Mesothelial cell of epicardium (in vitro differentiated cells): ENCODE results near the gene MARCHF10. TPM values are rescaled to one million over a fixed set of nuclear protein-coding genes. Genes with fewer than 3 reads are reported as not detected.

Experiments
- DNase-seq, 2 experiments: peaks; one replicate each; pipeline ENCODE4 v3.0.0; 2021; ENCODE audit warnings: low spot score in 2 of 2; ENCODE audit not compliant: unreplicated experiment in 2 of 2
- H3K27ac Mint-ChIP-seq: 2 replicates; pipeline ENCODE4 v1.8.0; 2021; ENCODE audit warnings: mixed read lengths
- H3K27me3 Mint-ChIP-seq: 2 replicates; pipeline ENCODE4 v1.8.0; 2021; ENCODE audit warnings: low read depth, mixed read lengths
- H3K36me3 Mint-ChIP-seq: 2 replicates; pipeline ENCODE4 v1.8.0; 2021; ENCODE audit warnings: mixed read lengths
- H3K4me1 Mint-ChIP-seq: 2 replicates; pipeline ENCODE4 v1.8.0; 2021; ENCODE audit warnings: mixed read lengths
- H3K4me3 Mint-ChIP-seq: 2 replicates; pipeline ENCODE4 v1.8.0; 2021; ENCODE audit warnings: mild to moderate bottlenecking, moderate library complexity, mixed read lengths
- H3K9me3 Mint-ChIP-seq: 2 replicates; pipeline ENCODE4 v1.8.0; 2021; ENCODE audit warnings: mixed read lengths
- CTCF ChIP-seq: fragments of 200-600 bp; sonication (generic); IDR thresholded peaks from one replicate; pipeline ENCODE4 v1.5.0; 2021; ENCODE audit warnings: antibody characterized with exemption; ENCODE audit not compliant: unreplicated experiment
- total RNA-seq: library from RNA; stranded (reverse); gene quantifications from 3 replicates; pipeline ENCODE4 v1.2.1, GENCODE V29; 2021

MARCHF10 gene
- total RNA-seq, 1 donor from 2014 or later = 1.1 TPM

DNA sequence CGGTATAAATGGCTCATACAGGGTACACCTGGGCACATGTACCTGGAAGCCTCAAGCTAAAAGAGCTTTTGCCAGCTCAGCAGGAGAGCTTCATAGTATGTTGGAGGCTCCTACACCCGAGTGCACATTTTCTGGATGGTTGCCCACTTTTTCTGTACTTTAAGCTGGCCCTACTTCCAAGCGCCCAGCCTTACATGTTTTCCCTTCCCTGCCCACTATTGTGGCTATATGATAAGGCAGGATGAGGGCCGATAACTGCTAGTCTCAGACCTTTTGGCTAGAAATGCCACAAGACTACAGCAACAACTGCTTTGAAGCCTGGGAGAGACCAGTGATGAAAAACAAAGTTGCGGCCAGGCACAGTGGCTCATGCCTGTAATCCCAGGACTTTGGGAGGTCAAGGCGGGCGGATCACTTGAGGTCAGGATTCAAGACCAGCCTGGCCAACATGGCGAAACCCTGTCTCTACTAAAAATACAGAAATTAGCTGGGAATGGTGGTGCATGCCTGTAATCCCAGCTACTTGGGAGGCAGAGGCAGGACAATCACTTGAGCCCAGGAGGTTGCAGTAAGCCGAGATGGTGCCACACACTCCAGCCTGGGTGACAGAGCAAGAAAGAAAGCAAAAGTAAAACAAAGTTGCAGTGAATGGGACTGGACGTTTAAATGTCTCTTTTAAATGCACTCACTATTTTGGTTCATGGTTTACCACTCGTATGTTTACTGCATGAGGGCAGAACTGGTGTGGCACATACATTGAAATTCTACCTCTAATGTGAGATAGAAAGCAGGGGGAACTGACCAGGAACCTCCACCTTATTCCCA lies 14.2 kb upstream of the MARCHF10 start:
- no peak for DNase-seq
- no peak for TF ChIP-seq CTCF
- H3K4me1 Mint-ChIP-seq = peaks cover 46% of the 10 kb centered on the region

DNA sequence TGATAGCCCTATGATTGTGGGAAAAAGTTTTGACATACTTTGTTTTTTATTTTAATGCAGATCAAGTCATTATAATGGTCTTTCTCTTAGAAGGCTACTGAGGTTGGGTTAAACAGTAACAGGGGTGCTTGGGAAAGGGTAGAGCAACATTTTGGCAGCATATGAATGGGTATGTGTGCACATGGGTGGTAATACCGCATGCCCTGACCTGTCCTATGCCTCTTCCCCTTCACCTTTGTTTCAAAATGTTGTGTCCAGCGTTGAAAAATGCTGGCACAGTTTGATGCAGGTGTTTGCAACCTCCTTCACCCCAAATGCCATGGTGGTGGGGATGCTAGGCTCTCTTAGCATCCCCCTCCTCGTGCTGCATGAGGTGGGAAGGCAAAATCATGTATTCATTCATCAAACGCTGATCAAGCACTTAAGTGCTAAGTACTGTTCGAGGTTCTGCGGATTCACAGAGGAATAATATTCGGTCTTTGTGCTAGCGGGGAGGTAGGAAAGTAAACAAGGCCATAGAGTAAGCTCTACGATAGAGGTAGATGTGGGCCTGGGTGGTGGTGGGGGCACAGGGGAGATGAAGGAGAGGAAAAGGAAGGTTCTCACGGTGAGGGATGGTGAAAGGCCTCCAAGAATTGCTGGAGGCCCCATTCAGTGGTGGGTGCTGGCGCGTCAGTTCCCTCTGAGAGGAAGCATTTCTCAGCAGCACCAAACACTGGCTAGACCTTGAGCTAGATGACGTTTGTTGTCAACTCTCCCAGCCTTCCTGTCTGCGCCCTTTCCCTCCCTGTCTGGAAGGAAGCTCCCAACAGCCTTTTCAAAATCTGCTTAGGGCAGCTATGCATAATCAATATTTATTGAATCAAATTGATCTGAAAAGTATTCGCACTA lies 13.3 kb upstream of the MARCHF10 start:
- no peak for TF ChIP-seq CTCF
- no peak for DNase-seq
- Mint-ChIP-seq H3K27me3 (no peaks in the 10 kb centered on the region), H3K36me3 (no peaks in the 10 kb centered on the region), H3K4me3 (no peak overlapping the region), H3K4me1 (peaks cover 42% of the 10 kb centered on the region), H3K27ac (peak overlapping the region; percentile 41), H3K9me3 (no peaks in the 10 kb centered on the region)

More for the DNA sequence above, 14.2 kb upstream of the MARCHF10 start:
- H3K27ac Mint-ChIP-seq = peak overlapping the region; percentile 34
- no peaks in the 10 kb centered on the region for H3K27me3 Mint-ChIP-seq
- H3K36me3 Mint-ChIP-seq = no peaks in the 10 kb centered on the region
- no peaks in the 10 kb centered on the region for H3K9me3 Mint-ChIP-seq
- no peak overlapping the region for H3K4me3 Mint-ChIP-seq

DNA sequence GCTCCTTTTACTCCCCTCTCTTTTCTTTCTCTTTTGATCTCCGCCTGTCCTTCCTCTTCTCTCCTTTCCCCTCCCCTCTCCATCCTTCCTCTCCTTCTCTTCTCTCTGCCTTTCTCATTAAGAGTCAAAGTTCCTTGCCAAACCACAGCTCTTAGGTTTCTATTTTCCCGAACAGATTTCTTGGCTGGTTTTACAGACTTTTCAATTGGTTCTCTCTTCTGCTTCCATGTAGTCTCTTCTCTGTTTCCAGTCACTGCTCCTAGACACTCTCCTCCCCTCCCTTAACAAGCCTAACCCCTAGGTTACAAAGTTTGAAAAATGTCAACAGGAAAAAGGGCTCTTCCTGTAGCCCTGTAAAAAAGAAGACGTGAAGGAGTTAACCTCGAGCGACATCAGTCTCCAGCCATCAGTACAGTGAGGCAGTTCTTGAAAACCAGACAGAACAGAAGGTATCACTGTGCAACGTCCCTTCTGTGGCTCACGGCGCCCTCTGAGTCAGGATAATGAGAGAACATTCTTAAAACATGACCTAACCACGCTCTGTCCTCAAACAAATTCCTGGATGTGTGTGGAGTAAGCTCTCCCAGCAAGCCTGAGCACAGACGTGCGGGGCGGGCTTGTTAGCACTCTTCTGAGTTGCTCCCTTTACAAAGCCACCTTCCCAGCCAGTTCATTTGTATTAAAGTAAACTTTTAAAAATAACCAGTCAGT lies 11.6 kb upstream of the MARCHF10 start:
- no peaks in the 10 kb centered on the region for H3K9me3 Mint-ChIP-seq
- peak overlapping the region; percentile 99 for H3K27ac Mint-ChIP-seq
- no peak for TF ChIP-seq CTCF
- no peaks in the 10 kb centered on the region for H3K36me3 Mint-ChIP-seq
- H3K4me1 Mint-ChIP-seq = peaks cover 42% of the 10 kb centered on the region
- no peaks in the 10 kb centered on the region for H3K27me3 Mint-ChIP-seq
- DNase-seq = peak; percentile 46 to 67
- H3K4me3 Mint-ChIP-seq = peak overlapping the region; percentile 36

- no peaks in the 10 kb centered on the region for H3K27me3 Mint-ChIP-seq
- TF ChIP-seq CTCF = no peak
- peaks cover 5% of the 10 kb centered on the region for H3K36me3 Mint-ChIP-seq
- peak overlapping the region; percentile 72 for H3K27ac Mint-ChIP-seq
- peaks cover 10% of the 10 kb centered on the region for H3K9me3 Mint-ChIP-seq
- no peak overlapping the region for H3K4me3 Mint-ChIP-seq
- peak in 1 of 2 experiments; percentile 6 for DNase-seq
- peaks cover 38% of the 10 kb centered on the region for H3K4me1 Mint-ChIP-seq
These were observed 10.4 kb upstream of the MARCHF10 start for GRCh38 chr17:62818526-62818925.

DNA sequence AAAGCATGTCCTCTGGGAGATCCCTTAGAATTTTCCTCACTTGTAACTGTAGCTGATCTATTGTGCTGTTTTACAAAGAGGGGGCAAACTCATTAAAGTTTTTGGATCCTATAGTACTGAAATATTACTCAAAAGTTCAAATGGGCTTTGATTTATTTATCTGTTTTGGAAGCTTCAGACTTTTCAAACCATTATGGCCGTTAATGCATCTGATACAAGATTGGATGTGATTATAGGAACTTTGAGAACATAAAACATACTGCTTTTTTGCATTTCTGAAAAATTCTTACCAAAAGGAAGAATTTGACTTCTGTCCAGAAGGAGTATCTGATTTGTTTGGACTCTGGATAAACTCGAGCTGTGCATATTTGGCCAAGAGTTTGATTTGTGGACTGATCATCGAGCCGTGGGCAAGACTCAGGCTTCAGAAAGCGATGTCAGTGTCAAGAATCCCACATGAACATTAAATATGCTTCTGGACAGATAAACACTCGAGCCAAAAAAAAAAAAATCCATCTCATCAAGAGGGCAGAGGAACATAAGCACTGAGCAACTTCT lies 8.2 kb upstream of the MARCHF10 start:
- H3K27ac Mint-ChIP-seq = peak overlapping the region; percentile 63
- H3K4me1 Mint-ChIP-seq = peaks cover 30% of the 10 kb centered on the region
- no peaks in the 10 kb centered on the region for H3K27me3 Mint-ChIP-seq
- peaks cover 14% of the 10 kb centered on the region for H3K9me3 Mint-ChIP-seq
- DNase-seq = peak in 1 of 2 experiments; percentile 24
- no peak overlapping the region for H3K4me3 Mint-ChIP-seq
- TF ChIP-seq CTCF = no peak
- peaks cover 6% of the 10 kb centered on the region for H3K36me3 Mint-ChIP-seq
